Measurements from ENCODE around the gene NXNL1.
"Not testable (repeated sequence)": the region's sequence is repeated elsewhere in the genome, so short reads cannot be mapped to it uniquely, and the experiment has no call there.

Gene NXNL1, protein sequence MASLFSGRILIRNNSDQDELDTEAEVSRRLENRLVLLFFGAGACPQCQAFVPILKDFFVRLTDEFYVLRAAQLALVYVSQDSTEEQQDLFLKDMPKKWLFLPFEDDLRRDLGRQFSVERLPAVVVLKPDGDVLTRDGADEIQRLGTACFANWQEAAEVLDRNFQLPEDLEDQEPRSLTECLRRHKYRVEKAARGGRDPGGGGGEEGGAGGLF

DNA sequence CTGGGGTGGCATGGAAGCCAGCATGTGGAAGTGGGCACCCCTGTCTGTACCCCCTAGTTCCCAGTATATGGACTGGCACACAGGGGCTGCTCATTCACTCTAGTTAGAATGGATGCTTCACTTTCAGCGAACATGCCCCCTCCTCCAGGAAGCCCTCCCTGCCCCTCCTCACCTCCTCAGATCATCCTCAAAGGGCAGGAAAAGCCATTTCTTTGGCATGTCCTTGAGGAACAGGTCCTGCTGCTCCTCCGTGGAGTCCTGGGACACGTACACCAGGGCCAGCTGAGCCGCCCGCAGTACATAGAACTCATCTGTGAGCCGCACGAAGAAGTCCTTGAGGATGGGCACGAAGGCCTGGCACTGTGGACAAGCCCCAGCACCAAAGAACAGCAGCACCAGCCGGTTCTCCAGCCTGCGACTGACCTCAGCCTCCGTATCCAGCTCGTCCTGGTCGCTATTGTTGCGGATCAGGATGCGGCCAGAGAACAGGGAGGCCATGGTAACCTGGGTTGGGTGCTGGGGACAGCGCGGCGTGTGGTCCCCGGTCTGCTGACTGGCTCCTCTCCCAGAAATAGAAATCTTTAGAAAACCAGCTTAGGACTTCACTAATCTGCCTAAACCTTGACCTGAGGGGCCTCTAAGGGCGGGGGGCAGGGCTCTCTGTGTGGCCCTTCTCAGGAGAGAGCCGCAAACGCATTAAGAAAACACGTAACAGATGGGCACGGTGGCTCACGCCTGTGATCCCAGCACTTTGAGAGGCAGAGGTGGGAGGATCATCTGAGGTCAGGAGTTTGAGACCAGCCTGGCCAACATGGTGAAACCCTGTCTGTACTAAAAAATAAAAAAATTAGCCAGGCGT, at the start of gene NXNL1:
NXNL1 (minus strand) TSS at position 555 of the 859 bp plus-strand sequence; CDS start at position 498, 57 bp downstream.
- no peak for DNase-seq

DNA sequence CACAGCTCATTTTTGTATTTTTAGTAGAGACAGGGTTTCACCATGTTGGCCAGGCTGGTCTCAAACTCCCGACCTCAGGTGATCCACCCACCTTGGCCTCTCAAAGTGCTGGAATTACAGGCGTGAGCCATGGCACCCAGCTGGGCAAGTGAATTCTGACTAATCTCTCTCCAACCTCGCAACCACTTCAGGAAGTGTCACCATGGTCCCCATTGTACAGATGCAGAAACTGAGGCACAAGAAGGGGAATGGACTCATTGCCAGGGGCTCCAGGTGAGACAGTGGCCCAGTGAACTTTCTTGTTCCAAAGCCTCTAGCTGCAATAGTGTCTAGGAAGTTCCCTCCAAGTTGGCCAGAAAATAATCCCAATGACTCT, 47.8 kb upstream of the NXNL1 start:
- DNase-seq, result not testable (repeated sequence)

DNA sequence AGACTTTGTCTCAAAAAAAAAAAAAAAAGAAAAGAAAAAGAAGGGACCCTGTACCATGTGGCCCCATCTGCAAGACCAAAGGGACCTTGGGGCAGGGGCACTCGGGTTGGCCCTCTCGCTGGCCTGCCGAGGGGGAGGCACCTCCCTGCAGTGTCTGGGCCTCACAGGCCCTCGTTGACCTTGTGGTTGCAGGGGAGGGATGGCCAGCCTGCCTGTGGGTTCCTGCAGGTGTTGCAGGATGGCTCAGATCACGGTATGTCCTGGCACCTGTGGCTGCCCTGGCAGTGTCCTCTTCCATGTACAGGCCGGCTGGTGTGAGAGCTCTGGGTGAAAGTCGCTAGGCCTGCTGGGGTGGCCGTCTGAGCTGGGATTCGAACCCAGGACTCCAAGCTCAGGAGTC, 46.0 kb upstream of the NXNL1 start:
- no peak for DNase-seq

DNA sequence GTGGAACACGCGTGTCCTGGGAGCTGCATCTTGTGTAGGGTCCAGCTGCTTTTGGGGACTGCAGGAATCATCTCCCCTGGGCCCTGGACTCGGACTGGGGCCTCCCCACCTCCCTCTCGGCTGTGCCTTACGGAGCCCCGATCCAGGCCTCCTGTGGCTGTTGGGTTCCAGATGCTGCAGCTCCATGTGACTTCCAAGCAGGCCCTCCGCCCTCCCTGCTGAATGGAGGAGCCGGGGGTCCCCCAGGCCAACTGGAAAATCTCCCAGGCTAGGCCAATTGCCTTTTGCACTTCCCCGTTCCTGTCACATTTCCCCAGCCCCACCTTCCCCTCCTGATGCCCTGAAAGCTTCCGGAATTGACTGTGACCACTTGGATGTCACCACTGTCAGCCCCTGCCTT, 44.5 kb upstream of the NXNL1 start:
- DNase-seq, result no peak

DNA sequence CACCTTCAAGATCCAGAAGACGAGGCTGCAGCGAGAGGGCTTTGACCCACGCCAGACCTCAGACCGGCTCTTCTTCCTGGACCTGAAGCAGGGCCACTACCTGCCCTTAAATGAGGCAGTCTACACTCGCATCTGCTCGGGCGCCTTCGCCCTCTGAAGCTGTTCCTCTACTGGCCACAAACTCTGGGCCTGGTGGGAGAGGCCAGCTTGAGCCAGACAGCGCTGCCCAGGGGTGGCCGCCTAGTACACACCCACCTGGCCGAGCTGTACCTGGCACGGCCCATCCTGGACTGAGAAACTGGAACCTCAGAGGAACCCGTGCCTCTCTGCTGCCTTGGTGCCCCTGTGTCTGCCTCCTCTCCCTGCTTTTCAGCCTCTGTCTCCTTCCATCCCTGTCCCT, 43.7 kb upstream of the NXNL1 start:
- DNase-seq, result no peak

DNA sequence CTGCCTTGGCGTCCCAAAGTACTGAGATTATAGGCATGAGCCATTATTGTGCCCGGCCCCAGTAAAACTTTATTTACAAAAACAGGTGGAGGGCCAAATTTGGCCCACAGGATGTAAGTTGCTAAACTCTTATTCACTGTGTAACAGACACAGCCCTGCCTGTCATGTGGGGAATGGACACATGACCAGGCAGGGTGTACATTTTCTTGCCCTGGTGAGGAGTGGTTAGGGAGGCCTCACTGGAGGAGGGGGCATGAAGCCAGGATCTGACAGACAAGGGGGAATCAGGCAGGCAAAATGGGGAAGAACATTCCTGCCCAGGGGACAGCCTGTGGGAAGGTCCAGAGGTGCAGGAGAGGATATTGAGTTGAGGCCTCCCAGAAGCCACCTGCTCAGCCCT, 43.3 kb upstream of the NXNL1 start:
- DNase-seq, result no peak

DNA sequence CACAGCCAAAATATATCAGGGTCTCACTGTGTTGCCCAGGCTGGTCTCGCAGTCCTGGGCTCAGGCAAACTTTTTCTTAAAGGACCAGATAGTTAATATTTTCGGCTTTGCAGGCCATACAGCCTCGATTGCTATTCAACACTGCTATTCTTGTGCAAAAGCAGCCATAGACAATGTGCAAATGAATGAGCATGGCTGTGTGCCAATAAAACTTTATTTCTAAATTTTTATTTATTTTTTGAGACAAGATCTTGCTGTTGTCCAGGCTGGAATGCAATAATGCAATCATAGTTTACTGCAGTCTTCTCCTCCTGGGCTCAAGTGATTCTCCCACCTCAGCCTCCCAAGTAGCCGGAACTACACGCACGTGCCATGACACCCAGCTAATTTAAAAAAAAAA, 42.5 kb upstream of the NXNL1 start:
- DNase-seq, result no peak

DNA sequence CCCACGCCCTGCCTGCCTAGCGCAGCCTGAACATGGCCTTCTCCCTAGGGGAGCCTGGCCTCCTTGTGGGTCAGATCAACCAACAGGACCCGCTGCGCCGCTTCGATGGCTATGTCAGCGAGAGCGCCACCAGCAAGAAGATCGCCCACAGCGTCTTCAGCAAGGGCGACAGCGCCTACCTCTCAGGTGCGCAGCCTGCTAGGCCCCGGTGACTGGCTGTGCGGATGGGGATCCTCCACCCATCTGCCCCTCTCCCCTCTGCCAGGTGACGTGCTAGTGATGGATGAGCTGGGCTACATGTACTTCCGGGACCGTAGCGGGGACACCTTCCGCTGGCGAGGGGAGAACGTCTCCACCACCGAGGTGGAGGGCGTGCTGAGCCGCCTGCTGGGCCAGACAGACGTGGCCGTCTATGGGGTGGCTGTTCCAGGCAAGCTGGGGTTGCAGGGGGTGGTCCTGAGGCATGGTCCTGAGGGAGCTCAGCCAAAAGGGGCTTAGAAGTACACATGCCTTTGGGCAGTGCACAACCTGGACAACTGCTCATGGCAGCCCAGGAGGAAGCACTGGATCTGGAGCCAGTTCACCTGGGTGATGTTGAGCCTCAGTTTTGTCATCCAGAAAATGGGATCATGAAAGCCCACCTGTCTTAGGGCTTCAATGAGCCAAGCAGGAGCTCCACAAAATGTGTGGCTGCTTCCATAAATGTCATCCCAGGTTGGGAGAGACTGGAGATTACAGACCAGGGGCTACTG, 39.9 kb upstream of the NXNL1 start:
- DNase-seq, result no peak

DNA sequence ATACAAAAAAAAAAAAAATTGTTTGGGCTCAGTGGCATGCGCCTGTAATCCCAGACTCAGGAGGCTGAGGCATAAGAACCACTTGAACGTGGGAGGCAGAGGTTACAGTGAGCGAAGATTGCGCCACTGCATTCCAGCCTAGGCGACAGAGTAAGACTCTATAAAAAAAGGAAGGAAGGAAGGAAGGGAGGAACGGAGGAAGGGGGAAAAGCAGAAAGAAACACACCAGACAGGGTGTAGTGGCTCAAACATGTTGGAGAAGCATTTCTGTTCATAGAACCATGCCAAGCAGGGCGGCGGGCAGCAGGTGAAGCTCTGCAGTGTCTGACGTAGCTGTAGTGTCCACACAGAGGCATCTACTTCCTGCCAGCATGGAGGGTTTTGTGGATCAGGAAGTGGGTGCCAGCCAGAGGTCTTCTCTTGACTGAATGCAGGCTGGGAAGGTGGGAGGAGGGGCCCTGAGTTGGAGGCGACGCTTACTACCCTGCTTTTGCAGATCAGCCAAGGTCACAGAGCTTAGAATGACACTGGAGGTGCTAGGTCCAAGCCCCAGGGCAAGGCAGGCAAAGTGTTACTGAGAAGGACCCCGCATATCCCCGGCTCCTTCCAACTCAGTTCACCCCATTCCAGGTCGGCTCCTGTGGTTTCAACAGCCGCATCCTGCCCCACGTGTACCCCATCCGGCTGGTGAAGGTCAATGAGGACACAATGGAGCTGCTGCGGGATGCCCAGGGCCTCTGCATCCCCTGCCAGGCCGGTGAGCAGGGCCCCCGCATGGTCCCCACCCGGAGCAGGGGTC, 39.1 kb upstream of the NXNL1 start:
- DNase-seq, result no peak

DNA sequence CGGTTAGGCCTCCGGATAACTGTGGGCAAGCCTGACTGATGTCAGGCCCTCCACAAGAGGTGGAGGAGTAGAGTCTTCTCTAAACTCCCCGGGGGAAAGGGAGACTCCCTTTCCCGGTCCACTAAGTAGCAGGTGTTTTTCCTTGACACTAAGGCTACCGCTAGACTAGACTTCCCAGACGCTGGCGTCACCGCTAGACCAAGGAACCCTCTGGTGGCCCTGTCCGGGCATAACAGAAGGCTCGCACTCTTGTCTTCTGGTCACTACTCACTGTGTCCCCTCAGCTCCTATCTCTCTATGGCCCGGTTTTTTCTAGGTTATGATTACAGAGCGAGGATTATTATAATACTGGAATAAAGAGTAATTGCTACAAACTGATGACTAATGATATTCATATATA, 38.3 kb upstream of the NXNL1 start:
- DNase-seq, result not testable (repeated sequence)

DNA sequence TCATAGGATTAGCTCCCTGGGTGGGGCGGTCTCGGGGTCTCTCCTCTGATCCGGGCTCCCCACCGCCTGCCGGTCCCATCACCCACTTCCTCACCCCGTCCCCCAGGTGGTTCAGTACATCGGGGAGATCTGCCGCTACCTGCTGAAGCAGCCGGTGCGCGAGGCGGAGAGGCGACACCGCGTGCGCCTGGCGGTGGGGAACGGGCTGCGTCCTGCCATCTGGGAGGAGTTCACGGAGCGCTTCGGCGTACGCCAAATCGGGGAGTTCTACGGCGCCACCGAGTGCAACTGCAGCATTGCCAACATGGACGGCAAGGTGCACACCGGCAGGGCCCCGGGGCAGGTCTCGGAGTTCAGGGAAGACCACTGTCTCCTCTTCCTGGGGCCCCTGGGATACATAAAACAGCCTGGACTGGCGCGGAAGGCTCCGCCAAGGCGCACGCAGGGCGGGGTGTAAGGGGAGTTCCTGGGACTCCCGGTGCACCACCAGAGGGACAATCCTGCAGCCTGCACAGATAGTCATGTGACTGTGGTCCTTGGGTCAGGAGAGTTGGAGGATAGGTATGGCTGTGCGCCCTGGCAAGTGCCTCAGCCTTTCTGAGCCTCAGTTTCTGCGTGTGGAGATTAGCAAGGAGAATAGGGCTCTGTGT, 36.5 kb upstream of the NXNL1 start:
- DNase-seq, result no peak

DNA sequence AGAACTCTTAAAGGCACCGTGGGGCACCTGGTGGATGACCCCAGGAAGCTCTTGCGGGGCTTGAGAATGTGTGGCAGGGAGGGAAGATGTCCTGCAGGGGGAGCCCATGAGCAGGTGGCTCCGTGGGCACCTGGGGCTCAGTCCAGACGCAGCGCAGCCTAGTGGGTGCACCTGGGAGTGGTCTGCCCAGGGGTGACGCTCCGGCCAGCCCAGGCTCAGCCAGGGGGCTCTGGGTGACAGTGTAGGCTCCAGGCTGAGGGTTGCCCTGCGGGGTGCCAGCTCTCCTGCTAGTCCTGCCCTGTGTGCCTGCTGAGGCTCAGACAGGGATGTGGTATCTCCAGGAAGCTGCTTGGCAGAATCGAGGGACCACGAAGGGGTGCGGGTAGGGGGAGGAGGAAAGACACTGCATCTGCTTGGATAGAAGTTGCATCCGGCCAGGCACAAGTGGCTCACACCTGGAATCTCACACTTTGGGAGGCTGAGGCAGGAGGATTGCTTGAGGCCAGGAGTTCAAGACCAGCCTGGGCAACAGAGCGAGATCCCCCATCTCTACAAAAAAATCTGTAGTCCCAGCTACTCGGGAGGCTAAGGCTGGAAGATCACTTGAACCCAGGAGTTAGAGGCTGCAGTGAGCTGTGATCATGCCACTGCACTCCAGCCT, 35.7 kb upstream of the NXNL1 start:
- peak; percentile 91 for DNase-seq

DNA sequence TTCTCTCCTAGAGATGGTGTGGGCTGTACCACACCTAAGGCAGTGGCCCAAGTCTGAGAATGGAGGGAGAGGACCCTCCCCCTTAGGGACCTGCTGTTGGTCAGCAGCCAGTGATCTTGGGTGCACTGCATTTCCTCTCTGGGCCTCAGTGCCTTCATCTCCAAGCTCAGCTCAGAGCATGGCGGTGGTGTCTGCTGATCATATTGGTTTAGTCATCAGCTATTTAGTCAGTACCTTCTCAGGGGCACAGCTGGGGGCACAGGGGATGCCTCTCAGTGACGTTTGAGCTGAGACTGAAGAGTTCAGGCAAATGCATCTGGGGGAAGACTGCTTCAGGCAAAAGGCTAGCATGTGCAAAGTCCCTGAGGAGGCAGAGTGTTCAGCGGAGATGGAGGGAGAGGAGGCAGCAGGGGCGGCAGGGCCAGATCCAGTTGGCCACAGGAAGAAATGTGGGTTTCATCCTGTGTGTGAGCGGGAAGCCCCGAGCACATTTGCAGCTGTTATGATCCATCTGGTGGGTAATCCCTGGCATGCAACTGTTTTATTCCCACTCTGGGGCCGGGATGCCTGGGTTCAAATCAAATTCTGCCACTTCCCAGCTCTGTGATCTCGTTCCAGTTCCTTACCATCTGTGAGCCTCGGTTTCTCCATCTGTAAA, 35.0 kb upstream of the NXNL1 start:
- no peak for DNase-seq

DNA sequence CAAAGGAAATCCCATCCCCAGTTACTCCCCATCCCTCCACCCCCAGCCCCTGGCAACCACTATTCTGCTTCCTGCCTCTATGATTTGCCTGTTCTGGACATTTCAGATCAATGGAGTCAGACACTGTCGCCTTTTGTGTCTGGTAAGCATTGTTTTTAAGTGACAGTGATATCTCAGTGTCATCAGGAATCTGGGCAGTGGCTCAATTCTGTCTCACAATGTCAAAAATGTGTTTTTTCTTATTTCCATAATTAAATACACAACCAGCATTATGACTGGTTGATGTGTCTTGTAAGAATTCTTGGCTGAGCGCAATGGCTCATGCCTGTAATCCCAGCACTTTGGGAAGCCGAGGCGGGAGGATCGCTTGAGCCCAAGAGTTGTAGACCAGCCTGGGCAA, 30.6 kb upstream of the NXNL1 start:
- no peak for DNase-seq

DNA sequence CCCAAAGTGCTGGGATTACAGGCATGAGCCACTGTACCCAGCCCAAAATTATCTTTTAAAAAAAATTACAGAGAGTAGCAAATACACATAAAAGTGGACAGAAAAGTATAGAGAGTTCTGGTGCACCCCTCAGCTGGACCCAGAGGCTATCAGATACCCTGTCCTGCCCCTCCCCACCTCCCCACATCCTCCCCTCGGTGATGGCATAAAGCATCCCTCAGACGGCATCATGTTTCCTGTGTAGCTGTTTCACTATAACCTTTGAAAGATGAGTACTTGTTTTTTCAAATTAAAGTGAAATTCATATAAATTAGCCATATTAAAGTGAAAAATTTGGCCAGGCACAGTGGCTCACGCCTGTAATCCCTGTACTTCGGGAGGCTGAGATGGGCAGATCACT, 29.7 kb upstream of the NXNL1 start:
- no peak for DNase-seq

DNA sequence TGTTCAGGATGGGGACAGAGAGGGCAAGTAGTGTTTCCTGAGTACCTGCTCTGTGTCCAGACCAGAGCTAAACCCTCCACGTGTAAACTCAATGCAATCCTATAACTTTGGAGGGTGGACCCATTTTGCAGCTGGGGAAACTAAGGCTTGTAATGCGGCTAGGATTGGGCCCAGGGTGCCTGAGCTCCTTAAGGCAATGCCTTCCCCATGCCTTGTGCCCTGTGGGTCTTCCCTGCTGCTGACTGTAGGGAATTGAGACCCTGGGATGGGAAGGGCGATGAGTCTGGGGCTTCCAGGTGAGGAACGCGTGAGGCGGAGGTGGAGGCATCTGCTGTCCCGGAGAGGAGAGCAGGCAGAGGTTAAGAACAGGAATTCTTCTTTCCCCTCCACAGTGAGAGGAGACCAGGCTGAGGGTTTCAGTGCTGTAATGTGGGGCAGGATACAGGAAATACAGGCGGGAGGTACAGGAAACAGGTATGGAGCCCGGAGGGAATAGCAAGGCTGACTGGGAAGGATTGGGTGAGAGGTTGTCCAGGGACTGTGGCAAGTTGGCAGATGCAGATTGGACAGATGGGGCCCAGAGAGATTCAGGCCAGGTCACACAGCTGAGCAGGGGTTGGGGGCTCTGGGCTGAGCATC, 28.8 kb upstream of the NXNL1 start:
- no peak for DNase-seq

DNA sequence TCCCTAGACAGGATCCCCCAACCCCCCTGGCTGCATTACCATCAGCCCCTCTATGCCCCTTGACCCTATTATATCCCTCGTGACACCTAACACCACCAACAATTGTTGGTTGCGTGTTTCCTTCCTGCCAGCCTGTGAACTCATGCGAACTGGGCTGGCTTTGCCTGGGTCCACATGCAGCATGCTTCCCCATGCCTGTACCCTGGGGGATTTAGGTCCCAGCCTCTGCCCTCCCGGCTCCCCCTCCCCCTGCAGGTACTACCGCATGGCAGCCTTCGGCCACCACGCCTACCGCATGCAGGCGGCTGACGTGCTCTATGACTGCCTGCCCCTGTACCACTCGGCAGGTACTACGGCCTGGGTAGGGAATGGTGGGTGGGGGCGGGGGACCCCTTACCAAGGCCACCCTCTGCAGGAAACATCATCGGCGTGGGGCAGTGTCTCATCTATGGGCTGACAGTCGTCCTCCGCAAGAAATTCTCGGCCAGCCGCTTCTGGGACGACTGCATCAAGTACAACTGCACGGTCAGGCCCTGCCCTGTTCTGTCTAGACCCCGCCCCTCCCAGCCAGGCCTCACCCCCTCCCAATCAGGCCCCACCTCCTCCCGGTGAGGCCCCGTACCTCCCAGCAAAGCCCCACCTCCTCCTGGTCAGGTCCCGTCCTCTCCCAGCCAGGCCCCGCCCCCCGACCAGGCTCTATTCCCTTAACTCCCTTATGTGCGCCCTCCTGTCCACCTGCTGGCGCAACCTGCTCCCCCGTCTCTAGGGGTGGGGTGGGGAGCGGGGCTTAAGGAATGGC, 28.1 kb upstream of the NXNL1 start:
- DNase-seq, result peak; percentile 80

DNA sequence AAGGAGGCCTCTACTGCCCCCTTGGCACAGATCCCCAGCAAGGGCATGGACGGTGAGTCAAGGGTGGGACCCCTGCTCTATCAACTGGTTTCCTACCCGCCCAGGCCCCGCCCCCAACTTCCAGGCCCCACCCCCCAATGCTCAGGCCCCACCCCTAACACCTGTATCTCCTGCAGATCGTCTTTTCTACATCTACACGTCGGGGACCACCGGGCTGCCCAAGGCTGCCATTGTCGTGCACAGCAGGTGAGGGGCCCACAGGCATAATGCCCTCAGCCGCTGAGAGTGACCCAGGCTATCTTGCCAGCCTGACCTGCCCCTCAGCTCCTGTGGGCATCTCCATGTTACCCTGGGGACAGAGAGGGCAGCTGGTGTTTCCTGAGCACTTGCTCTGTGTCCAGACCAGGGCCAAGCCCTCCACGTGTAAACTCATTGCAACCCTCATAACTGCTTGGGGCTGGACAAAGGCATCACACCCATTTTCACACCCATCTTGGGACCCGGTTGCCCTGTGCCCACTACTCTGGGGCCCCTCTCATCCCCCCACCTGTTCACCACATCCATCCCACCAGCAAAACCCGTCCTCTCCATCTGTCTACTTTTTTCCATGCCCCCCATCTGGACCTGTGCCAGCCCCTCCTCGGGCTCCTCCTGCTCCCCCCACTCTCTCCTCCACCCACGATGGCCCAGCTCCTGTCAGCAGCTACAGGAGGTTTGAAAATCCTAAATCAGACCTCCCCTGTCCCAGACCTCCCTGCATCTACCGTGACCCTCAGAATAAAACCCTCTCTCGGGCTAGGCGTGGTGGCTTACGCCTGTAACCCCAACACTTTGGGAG, 26.8 kb upstream of the NXNL1 start:
- no peak for DNase-seq
